Epithelial cell of proximal tubule (primary cell): ENCODE results near the gene EMID1. TPM values are rescaled to one million over a fixed set of nuclear protein-coding genes. Genes with fewer than 3 reads are reported as not detected.

Source experiments
- DNase-seq: peaks from one replicate; pipeline ENCODE4 v3.0.0-alpha.2; 2011; ENCODE audit warnings: low read depth
- H3K4me3 ChIP-seq: 2 replicates; pipeline ENCODE4 v1.5.1; 2011; ENCODE audit warnings: low read depth, mild to moderate bottlenecking, low read length
- CTCF ChIP-seq: conservative IDR thresholded peaks from 2 replicates; pipeline ENCODE4 v1.5.1; 2012; ENCODE audit warnings: low read depth, mild to moderate bottlenecking, low read length
- total RNA-seq: library from RNA; depleted of rRNA; stranded (reverse); fragments of >200 nt; gene quantifications from 2 replicates; pipeline ENCODE4 v1.2.3, GENCODE V29; 2015

EMID1 gene
- total RNA-seq, 1 donor from 2014 or later, result 0.17 TPM

GRCh38 chr22:29265929-29266328 lies 60.2 kb downstream of the EMID1 start:
- DNase-seq, result no peak
- H3K4me3 ChIP-seq, result no peak overlapping the region
- TF ChIP-seq CTCF, result no peak

- DNase-seq, result no peak
- peak overlapping the region; percentile 79 for H3K4me3 ChIP-seq
- no peak for TF ChIP-seq CTCF
Measured at GRCh38 chr22:29266564-29267461, 61.1 kb downstream of the EMID1 start.

GRCh38 chr22:29267462-29267857 lies 61.8 kb downstream of the EMID1 start:
- H3K4me3 ChIP-seq, result peak overlapping the region; percentile 79
- no peak for TF ChIP-seq CTCF
- DNase-seq, result no peak

GRCh38 chr22:29267858-29268510 lies 62.3 kb downstream of the EMID1 start, which contains the start of the genes EWSR1 and RHBDD3:
TSS of gene EWSR1 (plus strand) at chr22:29268268. CDS start at chr22:29268337, 69 bp downstream.
TSS of gene RHBDD3 (minus strand) at chr22:29267981. CDS start at chr22:29265626, 2,355 bp downstream.
- peak within 1 kb of the TSS; percentile 79 for H3K4me3 ChIP-seq
- peak; percentile 71 for DNase-seq
- no peak for TF ChIP-seq CTCF

- DNase-seq, result no peak
- no peak for TF ChIP-seq CTCF
Measured at GRCh38 chr22:29268511-29269229, 63.0 kb downstream of the EMID1 start.

GRCh38 chr22:29269230-29269604 lies 63.5 kb downstream of the EMID1 start:
- DNase-seq, result no peak
- no peak for TF ChIP-seq CTCF
- peak overlapping the region; percentile 79 for H3K4me3 ChIP-seq

More at GRCh38 chr22:29268511-29269229, 63.0 kb downstream of the EMID1 start:
- H3K4me3 ChIP-seq, result peak overlapping the region; percentile 79
